PFSK-1 (cell line): Measurements from ENCODE around the gene PDE2A.
A peak's percentile ranks its signal among the peaks of the same experiment; 100 is the strongest.

Experiments used
- FOXP2 ChIP-seq: optimal IDR thresholded peaks from 2 replicates; pipeline ENCODE3; 2011; ENCODE audit warnings: borderline replicate concordance, control low read depth, inconsistent platforms; ENCODE audit not compliant: insufficient read depth; ENCODE audit errors: extremely low read length, extremely low read depth
- POLR2AphosphoS5 ChIP-seq: IDR thresholded peaks from 2 replicates; pipeline ENCODE4 v1.6.1; 2012; ENCODE audit warnings: low read depth, mild to moderate bottlenecking, control low read depth, low read length, moderate library complexity
- SIN3A ChIP-seq: IDR thresholded peaks from 2 replicates; pipeline ENCODE4 v1.6.1; 2012; ENCODE audit warnings: mild to moderate bottlenecking, low read length, moderate library complexity, borderline replicate concordance; ENCODE audit not compliant: insufficient read depth
- TAF1 ChIP-seq: IDR thresholded peaks from 2 replicates; pipeline ENCODE4 v1.6.1; 2012; ENCODE audit warnings: low read length, control low read depth, borderline replicate concordance; ENCODE audit not compliant: insufficient read depth
- TF ChIP-seq, protein P1 (sequence below), 2 experiments: IDR thresholded peaks; 2 replicates each; pipeline versions ENCODE4 v1.6.1 to v1.8.0; 2011 to 2012; ENCODE audit warnings: low read depth in 2 of 2, low read length in 2 of 2, control low read depth in 1 of 2, inconsistent platforms in 1 of 2, mild to moderate bottlenecking in 1 of 2, moderate library complexity in 1 of 2; ENCODE audit not compliant: insufficient read depth in 1 of 2

The PDE2A gene

DNA sequence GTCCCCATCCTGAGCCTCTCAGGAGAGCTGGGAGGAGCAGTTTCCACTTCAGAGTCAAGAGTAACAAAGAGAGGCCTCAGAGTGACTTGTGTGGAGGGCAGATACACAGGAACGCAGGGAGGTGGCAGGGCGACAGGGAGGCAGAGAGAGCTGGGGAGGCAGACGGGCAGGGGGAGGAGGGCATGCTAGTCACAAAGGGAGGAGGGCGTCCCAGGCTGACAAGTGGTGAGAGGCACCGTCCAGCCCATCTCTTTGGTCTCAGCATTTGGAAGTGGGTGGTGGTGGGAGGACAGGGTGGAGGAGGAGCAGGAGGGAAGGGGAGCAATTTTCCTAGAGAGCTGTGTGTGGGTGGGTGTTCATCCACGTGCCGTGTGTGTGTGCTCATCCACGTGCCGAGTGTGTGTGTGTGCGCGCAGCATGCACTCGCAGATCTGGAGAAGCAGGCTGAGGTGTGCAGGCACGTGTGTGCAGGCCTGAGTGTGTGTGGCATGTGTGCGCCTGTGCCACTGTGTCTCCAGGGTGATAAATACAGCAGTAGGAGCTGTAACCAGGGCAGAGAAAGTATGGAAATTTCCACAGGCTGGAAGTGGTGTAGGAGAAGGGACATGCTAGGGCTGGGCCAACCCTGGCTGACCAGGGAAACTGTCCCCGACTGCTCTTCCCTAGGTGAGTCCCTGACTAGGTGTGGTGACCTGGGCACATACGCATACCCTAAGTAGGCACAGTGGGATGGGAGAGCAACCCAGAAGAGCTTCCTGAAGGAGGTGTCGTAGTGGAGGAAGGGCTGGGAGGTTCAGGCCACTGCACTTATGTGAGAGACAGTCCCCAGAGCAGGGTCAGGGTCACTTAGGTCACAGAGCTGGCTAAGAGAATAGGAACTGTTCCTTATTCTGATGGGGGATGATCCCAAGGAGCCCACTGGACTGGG, 7.3 kb upstream of the PDE2A start:
- TF ChIP-seq TAF1: no peak
- TF ChIP-seq POLR2AphosphoS5: 0 out of 2 replicates have a peak, but pooled peaks have one; percentile 28
- no peak for TF ChIP-seq SIN3A
- no peak for TF ChIP-seq FOXP2
- TF ChIP-seq, protein P1, sequence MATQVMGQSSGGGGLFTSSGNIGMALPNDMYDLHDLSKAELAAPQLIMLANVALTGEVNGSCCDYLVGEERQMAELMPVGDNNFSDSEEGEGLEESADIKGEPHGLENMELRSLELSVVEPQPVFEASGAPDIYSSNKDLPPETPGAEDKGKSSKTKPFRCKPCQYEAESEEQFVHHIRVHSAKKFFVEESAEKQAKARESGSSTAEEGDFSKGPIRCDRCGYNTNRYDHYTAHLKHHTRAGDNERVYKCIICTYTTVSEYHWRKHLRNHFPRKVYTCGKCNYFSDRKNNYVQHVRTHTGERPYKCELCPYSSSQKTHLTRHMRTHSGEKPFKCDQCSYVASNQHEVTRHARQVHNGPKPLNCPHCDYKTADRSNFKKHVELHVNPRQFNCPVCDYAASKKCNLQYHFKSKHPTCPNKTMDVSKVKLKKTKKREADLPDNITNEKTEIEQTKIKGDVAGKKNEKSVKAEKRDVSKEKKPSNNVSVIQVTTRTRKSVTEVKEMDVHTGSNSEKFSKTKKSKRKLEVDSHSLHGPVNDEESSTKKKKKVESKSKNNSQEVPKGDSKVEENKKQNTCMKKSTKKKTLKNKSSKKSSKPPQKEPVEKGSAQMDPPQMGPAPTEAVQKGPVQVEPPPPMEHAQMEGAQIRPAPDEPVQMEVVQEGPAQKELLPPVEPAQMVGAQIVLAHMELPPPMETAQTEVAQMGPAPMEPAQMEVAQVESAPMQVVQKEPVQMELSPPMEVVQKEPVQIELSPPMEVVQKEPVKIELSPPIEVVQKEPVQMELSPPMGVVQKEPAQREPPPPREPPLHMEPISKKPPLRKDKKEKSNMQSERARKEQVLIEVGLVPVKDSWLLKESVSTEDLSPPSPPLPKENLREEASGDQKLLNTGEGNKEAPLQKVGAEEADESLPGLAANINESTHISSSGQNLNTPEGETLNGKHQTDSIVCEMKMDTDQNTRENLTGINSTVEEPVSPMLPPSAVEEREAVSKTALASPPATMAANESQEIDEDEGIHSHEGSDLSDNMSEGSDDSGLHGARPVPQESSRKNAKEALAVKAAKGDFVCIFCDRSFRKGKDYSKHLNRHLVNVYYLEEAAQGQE (IDR thresholded peaks at IDR 0.05; ENCODE audit: insufficient read depth in 1 of 2, low read depth in 2 of 2, low read length in 2 of 2): no peak

DNA sequence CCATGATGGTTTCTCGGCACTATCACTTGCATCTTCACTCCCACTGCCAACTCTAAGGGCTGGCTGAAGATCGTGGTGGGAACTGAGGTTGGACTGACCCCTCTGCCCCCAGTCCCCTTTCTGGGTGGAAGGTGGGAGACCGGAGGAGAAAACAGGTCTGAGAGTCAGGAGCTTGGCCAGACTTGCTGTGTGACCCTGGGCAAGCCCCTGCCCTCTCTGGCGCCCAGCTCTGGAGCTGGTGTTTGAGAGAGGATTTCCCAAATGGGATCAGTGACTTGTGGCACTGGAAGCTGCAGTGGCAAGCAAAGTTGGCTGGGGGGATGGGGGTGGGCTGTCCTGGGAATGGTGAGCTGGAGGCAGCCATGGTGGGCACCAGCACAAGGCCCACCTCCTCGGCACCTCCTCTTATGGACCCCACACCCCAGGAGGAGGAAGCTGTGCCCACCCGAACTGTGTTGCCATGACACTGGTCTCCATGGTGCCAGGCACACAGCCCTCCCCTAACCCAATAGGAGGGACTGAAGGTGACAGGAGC, 6.5 kb upstream of the PDE2A start:
- no peak for TF ChIP-seq POLR2AphosphoS5
- TF ChIP-seq SIN3A: no peak
- TF ChIP-seq FOXP2: no peak
- TF ChIP-seq, protein P1 (IDR thresholded peaks at IDR 0.05; ENCODE audit: insufficient read depth in 1 of 2, low read depth in 2 of 2, low read length in 2 of 2): no peak
- TF ChIP-seq TAF1: no peak

DNA sequence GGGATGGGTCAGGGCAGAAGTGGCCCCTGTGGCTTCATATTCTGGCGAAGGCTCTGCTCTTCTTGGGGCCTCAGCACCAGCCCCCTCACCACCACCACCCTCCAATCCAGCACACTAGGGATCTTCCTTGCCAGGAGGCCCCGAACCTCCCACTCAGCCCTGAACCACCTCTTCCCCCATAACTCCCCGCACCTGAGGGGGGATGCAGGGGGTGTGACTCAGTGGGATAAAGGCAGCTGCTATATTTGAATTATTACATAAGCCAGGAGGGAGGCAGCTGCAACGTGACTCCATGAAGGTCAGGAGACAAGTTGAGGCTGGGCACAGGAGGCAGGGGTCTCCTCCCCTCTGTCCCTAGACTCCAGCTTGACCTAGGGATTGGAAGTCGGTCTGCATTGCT, 5.6 kb upstream of the PDE2A start:
- TF ChIP-seq POLR2AphosphoS5 (no peak), FOXP2 (no peak), SIN3A (no peak), TAF1 (no peak)
- TF ChIP-seq, protein P1 (IDR thresholded peaks at IDR 0.05; ENCODE audit: insufficient read depth in 1 of 2, low read depth in 2 of 2, low read length in 2 of 2): no peak

DNA sequence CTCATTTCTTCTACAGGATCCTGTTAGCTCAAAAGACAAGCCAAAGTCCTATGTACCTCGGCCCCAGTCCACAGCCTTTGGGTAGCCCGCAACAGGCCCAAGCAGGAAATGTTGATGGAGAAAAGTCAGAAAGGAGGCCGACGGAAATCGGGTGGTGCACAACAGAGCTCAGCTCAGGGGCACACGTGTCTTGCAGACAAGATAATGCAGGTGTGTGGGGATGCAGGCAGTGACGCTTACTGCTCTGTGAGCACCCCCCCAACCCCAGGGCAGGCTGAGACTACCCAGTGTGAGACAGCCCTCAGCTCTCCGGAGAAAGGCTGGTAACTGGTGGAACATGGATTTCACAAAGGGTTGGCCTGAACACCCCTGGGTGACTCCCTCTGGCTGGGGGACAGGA, 4.3 kb upstream of the PDE2A start:
- TF ChIP-seq, protein P1 (IDR thresholded peaks at IDR 0.05; ENCODE audit: insufficient read depth in 1 of 2, low read depth in 2 of 2, low read length in 2 of 2): no peak
- TF ChIP-seq POLR2AphosphoS5 (no peak), FOXP2 (no peak), TAF1 (no peak), SIN3A (no peak)
